GM12892 (cell line): ENCODE results near the gene COL5A1.

ENCODE experiments used
- POLR2A ChIP-seq: IDR thresholded peaks from 2 replicates; pipeline ENCODE4 v1.6.1; 2011; ENCODE audit warnings: low read depth, low read length, control low read depth
- POLR2AphosphoS5 ChIP-seq: IDR thresholded peaks from 2 replicates; pipeline ENCODE4 v1.6.1; 2011; ENCODE audit warnings: low read depth, low read length, control low read depth
- TAF1 ChIP-seq: IDR thresholded peaks from 2 replicates; pipeline ENCODE4 v1.6.1; 2011; ENCODE audit warnings: low read depth, mild to moderate bottlenecking, control low read depth, low read length, borderline replicate concordance

DNA sequence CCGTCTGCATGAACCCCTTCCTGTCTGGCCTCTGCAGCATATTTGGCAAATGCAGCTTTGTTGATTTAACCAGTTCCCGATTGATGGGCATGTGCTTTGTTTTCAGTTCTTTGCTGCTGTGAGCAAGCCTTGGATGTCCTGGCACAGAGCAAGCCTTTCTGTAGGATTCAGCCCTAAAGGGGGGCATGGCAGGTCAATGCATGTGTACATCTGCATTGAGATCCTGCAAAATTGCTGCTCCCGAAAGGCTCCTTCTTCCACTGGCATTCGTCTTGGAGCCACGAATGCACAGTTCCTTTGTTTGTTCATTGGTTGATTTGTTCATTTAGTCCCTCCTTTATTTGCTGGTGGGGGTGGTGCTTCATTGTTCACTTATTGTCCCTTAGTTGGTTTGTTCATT lies 34.8 kb downstream of the COL5A1 start:
- TF ChIP-seq POLR2AphosphoS5 = no peak
- no peak for TF ChIP-seq POLR2A
- TF ChIP-seq TAF1 = no peak
